Stimulated activated CD8-positive, alpha-beta memory T cell treated with anti-CD3 and anti-CD28 coated beads, Interleukin-2, amount 100 ng/mL, for 48 hours (primary cell): ENCODE measurements around the gene POLR3F.
A peak's percentile ranks its signal among the peaks of the same experiment; 100 is the strongest.
"Not testable (repeated sequence)": the region's sequence is repeated elsewhere in the genome, so short reads cannot be mapped to it uniquely, and the experiment has no call there.

ENCODE experiments used
- DNase-seq, 2 donors: peaks; one replicate each; pipeline ENCODE4 v3.0.0-alpha.2; 2020; ENCODE audit warnings: low read depth in 2 of 2

Gene POLR3F

GRCh38 chr20:18504479-18505060 lies 37.4 kb downstream of the POLR3F start:
- DNase-seq, result no peak

GRCh38 chr20:18506744-18507143 lies 39.6 kb downstream of the POLR3F start:
- DNase-seq, result no peak

- DNase-seq, result peak; percentile 95 to 99
These were observed 40.3 kb downstream of the POLR3F start, which contains the start of gene SEC23B for GRCh38 chr20:18507218-18508191. SEC23B (plus strand) TSS chr20:18507940; CDS start chr20:18510836, 2,896 bp downstream.

- no peak for DNase-seq
These were observed 44.4 kb downstream of the POLR3F start for GRCh38 chr20:18511571-18511970.

- DNase-seq, result no peak
These were observed 46.0 kb downstream of the POLR3F start for GRCh38 chr20:18513208-18513607.

GRCh38 chr20:18514127-18514526 lies 46.9 kb downstream of the POLR3F start:
- no peak for DNase-seq

- no peak for DNase-seq
These were observed 48.8 kb downstream of the POLR3F start for GRCh38 chr20:18515973-18516372.

GRCh38 chr20:18522066-18522465 lies 54.9 kb downstream of the POLR3F start:
- DNase-seq, result not testable (repeated sequence)

- DNase-seq, result no peak
These were observed 55.9 kb downstream of the POLR3F start for GRCh38 chr20:18523066-18523465.

- no peak for DNase-seq
These were observed 57.5 kb downstream of the POLR3F start for GRCh38 chr20:18524646-18525045.

GRCh38 chr20:18526761-18527160 lies 59.6 kb downstream of the POLR3F start:
- not testable (repeated sequence) for DNase-seq

- no peak for DNase-seq
These were observed 60.1 kb downstream of the POLR3F start for GRCh38 chr20:18527339-18527738.

GRCh38 chr20:18527836-18528235 lies 60.6 kb downstream of the POLR3F start:
- DNase-seq, result no peak

GRCh38 chr20:18529041-18529440 lies 61.9 kb downstream of the POLR3F start:
- DNase-seq, result no peak

- no peak for DNase-seq
These were observed 65.4 kb downstream of the POLR3F start for GRCh38 chr20:18532626-18533025.

- no peak for DNase-seq
These were observed 66.3 kb downstream of the POLR3F start for GRCh38 chr20:18533491-18533890.

- DNase-seq, result no peak
These were observed 66.9 kb downstream of the POLR3F start for GRCh38 chr20:18533978-18534644.
